NCI-H460 (cell line): ENCODE results near the gene FAM193A. TPM values are rescaled to one million over a fixed set of nuclear protein-coding genes. Genes with fewer than 3 reads are reported as not detected.
"Not testable (repeated sequence)": the region's sequence is repeated elsewhere in the genome, so short reads cannot be mapped to it uniquely, and the experiment has no call there.

Experiments
- DNase-seq: peaks from one replicate; pipeline ENCODE4 v3.0.0-alpha.2; 2016; ENCODE audit warnings: low read depth; ENCODE audit errors: extremely low read depth
- small RNA-seq, 2 experiments: library from RNA; depleted of rRNA; stranded (forward); fragments of <200 nt; gene quantifications; one replicate each; pipeline ENCODE3, GENCODE V24; 2014
- total RNA-seq: library from RNA; depleted of rRNA; stranded (reverse); fragments of >200 nt; shearing (Covaris generic); gene quantifications from 2 replicates; pipeline ENCODE4 v1.2.3, GENCODE V29; 2014; rRNA removed

FAM193A gene
- total RNA-seq, 1 experiment from 2014 or later: 12.2 TPM

- no peak for DNase-seq
Measured at GRCh38 chr4:2762048-2762447, 225.6 kb downstream of the FAM193A start.

GRCh38 chr4:2762486-2763370 lies 226.3 kb downstream of the FAM193A start:
- DNase-seq: not testable (repeated sequence)

- DNase-seq: no peak
Measured at GRCh38 chr4:2763511-2763967, 227.1 kb downstream of the FAM193A start.

- no peak for DNase-seq
Measured at GRCh38 chr4:2765832-2766526, 229.5 kb downstream of the FAM193A start.

- DNase-seq: no peak
Measured at GRCh38 chr4:2767046-2767704, 230.7 kb downstream of the FAM193A start.

GRCh38 chr4:2767705-2768074 lies 231.2 kb downstream of the FAM193A start:
- no peak for DNase-seq

- DNase-seq: no peak
Measured at GRCh38 chr4:2768124-2768523, 231.7 kb downstream of the FAM193A start.

- DNase-seq: no peak
Measured at GRCh38 chr4:2768921-2769336, 232.5 kb downstream of the FAM193A start.

GRCh38 chr4:2771264-2771663 lies 234.8 kb downstream of the FAM193A start:
- DNase-seq: no peak

- DNase-seq: not testable (repeated sequence)
Measured at GRCh38 chr4:2780643-2781042, 244.2 kb downstream of the FAM193A start.

- no peak for DNase-seq
Measured at GRCh38 chr4:2781911-2782310, 245.5 kb downstream of the FAM193A start.

Small RNA genes lying within 50 kb of the gene (small RNA-seq; reads per million reads assigned to genes)
- gene CR545473.1 (0 to 0.06 reads per million in 2 experiments), gene RF00019 (0 reads per million in 2 experiments)

Other genes starting within 250 kb of the FAM193A start
- gene ZFYVE28, start 118.0 kb upstream of the FAM193A start, total RNA-seq: 7.1 and 10.0 TPM in 2 replicates
- gene CFAP99, start 117.7 kb upstream of the FAM193A start, total RNA-seq: not detected in 2 replicates
- gene RNF4, start 67.5 kb upstream of the FAM193A start, total RNA-seq: 53.3 and 61.6 TPM in 2 replicates
- gene TNIP2, start 219.7 kb downstream of the FAM193A start, total RNA-seq: 27.2 and 36.5 TPM in 2 replicates